Astrocyte of the cerebellum (primary cell): ENCODE measurements around the gene ADD3.
"Not testable (repeated sequence)": the region's sequence is repeated elsewhere in the genome, so short reads cannot be mapped to it uniquely, and the experiment has no call there.

Experiments used
- DNase-seq: peaks from one replicate; pipeline ENCODE4 v3.0.0-alpha.2; 2011; ENCODE audit warnings: low read depth
- H3K4me3 ChIP-seq: 2 replicates; pipeline ENCODE4 v1.5.1; 2011; ENCODE audit warnings: mild to moderate bottlenecking, low read depth, low read length, moderate library complexity
- in situ Hi-C: cut with HindIII; loops from 2 replicates; pipeline ENCODE4 v1.10.0; 2017; ENCODE audit warnings: low sequenced_read_pairs
- TF ChIP-seq, protein P1 (sequence below): IDR thresholded peaks from 2 replicates; pipeline ENCODE4 v1.5.1; 2012; ENCODE audit warnings: low read length, low read depth, moderate library complexity, mild to moderate bottlenecking; ENCODE audit errors: missing control alignments

Gene ADD3

GRCh38 chr10:110048781-110049180, 41.0 kb downstream of the ADD3 start:
- DNase-seq: no peak
- TF ChIP-seq, protein P1, sequence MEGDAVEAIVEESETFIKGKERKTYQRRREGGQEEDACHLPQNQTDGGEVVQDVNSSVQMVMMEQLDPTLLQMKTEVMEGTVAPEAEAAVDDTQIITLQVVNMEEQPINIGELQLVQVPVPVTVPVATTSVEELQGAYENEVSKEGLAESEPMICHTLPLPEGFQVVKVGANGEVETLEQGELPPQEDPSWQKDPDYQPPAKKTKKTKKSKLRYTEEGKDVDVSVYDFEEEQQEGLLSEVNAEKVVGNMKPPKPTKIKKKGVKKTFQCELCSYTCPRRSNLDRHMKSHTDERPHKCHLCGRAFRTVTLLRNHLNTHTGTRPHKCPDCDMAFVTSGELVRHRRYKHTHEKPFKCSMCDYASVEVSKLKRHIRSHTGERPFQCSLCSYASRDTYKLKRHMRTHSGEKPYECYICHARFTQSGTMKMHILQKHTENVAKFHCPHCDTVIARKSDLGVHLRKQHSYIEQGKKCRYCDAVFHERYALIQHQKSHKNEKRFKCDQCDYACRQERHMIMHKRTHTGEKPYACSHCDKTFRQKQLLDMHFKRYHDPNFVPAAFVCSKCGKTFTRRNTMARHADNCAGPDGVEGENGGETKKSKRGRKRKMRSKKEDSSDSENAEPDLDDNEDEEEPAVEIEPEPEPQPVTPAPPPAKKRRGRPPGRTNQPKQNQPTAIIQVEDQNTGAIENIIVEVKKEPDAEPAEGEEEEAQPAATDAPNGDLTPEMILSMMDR: no peak
- in situ Hi-C loops: no loop called here
- no peak overlapping the region for H3K4me3 ChIP-seq

DNA sequence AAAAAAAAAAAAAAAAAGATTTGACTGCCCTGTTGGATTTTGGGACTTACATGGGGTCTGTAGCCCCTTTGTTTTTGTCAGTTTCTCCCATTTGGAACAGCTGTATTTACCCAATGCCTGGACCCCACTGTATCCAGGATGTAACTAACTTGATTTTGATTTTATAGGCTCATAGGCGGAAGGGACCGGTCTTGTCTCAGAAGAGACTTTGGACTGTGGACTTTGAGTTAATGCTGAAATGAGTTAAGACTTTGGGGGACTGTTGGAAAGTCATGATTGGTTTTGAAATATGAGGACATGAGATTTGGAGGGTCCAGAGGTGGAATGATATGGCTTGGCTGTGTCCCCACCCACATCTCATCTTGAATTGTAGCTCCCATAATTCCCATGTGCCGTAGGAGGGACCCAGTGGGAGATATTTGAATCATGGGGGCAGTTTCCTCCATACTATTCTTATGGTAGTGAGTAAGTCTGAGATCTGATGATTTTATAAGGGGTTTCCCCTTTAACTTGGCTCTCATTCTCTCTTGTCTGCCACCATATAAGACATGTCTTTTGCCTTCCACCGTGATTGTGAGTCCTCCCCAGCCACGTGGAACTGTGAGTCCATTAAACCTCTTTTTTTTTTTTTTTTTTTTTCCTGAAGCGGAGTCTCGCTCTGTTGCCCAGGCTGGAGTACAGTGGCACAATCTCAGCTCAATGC, 42.3 kb downstream of the ADD3 start:
- in situ Hi-C loops, DNase-seq, H3K4me3 ChIP-seq: not testable (repeated sequence)

DNA sequence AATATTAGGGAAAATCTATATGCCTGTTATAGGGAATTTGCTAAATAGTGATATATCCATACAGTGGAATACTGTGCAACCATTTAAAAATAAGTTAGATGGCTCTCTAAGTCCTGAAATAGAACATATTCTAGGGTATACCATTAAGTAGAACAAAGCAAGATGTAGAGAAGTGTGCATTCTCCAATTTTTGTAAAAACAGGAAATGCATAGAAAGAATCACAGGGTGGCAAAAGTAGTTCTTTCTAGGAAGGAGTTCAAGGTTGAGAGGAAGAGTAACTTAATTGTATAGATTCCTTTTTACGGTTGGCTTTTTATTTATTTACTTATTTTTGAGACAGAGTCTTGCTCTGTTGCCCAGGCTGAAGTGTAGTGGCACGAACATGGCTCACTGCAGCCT, 43.7 kb downstream of the ADD3 start:
- DNase-seq: no peak
- in situ Hi-C loops: no loop called here
- H3K4me3 ChIP-seq: no peak overlapping the region
- TF ChIP-seq, protein P1: no peak

GRCh38 chr10:110052916-110053315, 45.1 kb downstream of the ADD3 start:
- in situ Hi-C loops: no loop called here
- no peak overlapping the region for H3K4me3 ChIP-seq
- TF ChIP-seq, protein P1: no peak
- DNase-seq: no peak

- TF ChIP-seq, protein P1: no peak
- in situ Hi-C loops: no loop called here
- DNase-seq: peak; percentile 44
Observed at GRCh38 chr10:110056822-110057221, 49.0 kb downstream of the ADD3 start.

DNA sequence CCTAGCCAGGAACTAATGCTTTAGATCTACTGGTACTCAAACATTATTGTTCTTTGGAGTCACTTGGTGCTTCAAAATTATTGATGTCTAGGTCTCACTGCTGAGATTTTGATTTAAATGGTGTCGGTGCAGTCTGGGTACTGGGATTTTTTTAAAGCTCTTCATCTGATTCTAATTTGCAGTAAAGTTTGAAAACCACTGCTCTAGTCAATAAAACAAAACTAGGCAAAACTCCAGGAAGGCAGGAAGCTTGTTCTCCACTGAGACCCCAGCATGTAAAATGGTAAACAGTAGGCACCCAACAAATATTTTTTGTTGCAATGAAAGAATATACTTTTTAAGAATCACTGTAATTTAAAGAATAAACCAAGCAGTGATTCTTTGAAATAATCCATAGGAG, 49.7 kb downstream of the ADD3 start:
- no peak for DNase-seq
- H3K4me3 ChIP-seq: no peak overlapping the region
- TF ChIP-seq, protein P1: no peak
- in situ Hi-C loops: no loop called here

More at GRCh38 chr10:110056822-110057221, 49.0 kb downstream of the ADD3 start:
- H3K4me3 ChIP-seq: no peak overlapping the region

- no peak overlapping the region for H3K4me3 ChIP-seq
- no peak for DNase-seq
- TF ChIP-seq, protein P1: no peak
- in situ Hi-C loops: no loop called here
Observed at GRCh38 chr10:110058212-110058611, 50.4 kb downstream of the ADD3 start.
